Bronchial epithelial cell (primary cell): ENCODE measurements around the gene TMIGD1. TPM values are rescaled to one million over a fixed set of nuclear protein-coding genes. Genes with fewer than 3 reads are reported as not detected.
A peak's percentile ranks its signal among the peaks of the same experiment; 100 is the strongest.

Source experiments
- DNase-seq: peaks from one replicate; pipeline ENCODE4 v3.0.0-alpha.2; 2010; ENCODE audit warnings: low read depth
- FAIRE-seq: peaks from 2 replicates; lab custom pipeline; 2011; peaks lifted over from hg19 to GRCh38; lab: Jason Lieb, UNC
- H3K27me3 ChIP-seq: 2 replicates; pipeline ENCODE4 v1.5.1; 2011; ENCODE audit warnings: low read length; ENCODE audit not compliant: control insufficient read depth, insufficient read depth
- H3K36me3 ChIP-seq: 2 replicates; pipeline ENCODE4 v1.5.1; 2011; ENCODE audit warnings: low read length; ENCODE audit not compliant: control insufficient read depth, insufficient read depth
- H3K4me3 ChIP-seq: 2 replicates; pipeline ENCODE4 v1.5.1; 2011; ENCODE audit warnings: mild to moderate bottlenecking, low read depth, low read length, control low read depth
- total RNA-seq: library from RNA; depleted of rRNA; stranded (reverse); fragments of >200 nt; gene quantifications from 2 replicates; pipeline ENCODE4 v1.2.1, GENCODE V29; 2014
- TF ChIP-seq, protein P1 (sequence below): IDR thresholded peaks from 2 replicates; pipeline ENCODE4 v1.5.1; 2011; ENCODE audit warnings: mild to moderate bottlenecking, moderate library complexity, low read length, control low read depth, inconsistent platforms; ENCODE audit not compliant: insufficient read depth, severe bottlenecking

TMIGD1 gene
- total RNA-seq, 1 donor from 2014 or later = not detected

DNA sequence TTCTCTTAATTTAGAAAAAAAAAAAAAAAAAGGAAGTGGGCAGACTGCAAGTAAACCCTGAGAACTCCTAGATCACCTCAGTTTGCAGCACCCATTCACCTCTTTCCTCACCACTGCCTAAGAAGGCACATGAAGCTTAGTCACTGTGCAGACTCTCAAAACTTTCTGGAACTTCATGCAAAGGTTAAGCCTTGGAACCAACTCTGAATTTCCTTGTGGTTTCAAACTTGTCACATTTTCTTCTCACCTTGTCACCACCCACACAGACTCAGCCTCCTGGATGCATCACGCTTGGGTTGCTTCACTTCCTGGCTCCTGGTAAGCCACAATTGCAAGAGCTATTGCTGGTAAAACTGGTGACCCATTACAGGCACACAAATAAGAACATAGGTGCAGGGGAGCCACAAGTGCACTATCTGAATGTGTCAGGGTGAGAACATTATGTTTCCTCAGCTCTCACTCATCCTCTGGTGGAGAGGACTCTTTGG lies 29.9 kb upstream of the TMIGD1 start:
- Histone ChIP-seq H3K27me3 (no peaks in the 10 kb centered on the region), H3K36me3 (no peaks in the 10 kb centered on the region), H3K4me3 (no peak overlapping the region)
- DNase-seq (peak; percentile 100), FAIRE-seq (peak; percentile 98)
- TF ChIP-seq, protein P1, sequence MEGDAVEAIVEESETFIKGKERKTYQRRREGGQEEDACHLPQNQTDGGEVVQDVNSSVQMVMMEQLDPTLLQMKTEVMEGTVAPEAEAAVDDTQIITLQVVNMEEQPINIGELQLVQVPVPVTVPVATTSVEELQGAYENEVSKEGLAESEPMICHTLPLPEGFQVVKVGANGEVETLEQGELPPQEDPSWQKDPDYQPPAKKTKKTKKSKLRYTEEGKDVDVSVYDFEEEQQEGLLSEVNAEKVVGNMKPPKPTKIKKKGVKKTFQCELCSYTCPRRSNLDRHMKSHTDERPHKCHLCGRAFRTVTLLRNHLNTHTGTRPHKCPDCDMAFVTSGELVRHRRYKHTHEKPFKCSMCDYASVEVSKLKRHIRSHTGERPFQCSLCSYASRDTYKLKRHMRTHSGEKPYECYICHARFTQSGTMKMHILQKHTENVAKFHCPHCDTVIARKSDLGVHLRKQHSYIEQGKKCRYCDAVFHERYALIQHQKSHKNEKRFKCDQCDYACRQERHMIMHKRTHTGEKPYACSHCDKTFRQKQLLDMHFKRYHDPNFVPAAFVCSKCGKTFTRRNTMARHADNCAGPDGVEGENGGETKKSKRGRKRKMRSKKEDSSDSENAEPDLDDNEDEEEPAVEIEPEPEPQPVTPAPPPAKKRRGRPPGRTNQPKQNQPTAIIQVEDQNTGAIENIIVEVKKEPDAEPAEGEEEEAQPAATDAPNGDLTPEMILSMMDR = no peak

DNA sequence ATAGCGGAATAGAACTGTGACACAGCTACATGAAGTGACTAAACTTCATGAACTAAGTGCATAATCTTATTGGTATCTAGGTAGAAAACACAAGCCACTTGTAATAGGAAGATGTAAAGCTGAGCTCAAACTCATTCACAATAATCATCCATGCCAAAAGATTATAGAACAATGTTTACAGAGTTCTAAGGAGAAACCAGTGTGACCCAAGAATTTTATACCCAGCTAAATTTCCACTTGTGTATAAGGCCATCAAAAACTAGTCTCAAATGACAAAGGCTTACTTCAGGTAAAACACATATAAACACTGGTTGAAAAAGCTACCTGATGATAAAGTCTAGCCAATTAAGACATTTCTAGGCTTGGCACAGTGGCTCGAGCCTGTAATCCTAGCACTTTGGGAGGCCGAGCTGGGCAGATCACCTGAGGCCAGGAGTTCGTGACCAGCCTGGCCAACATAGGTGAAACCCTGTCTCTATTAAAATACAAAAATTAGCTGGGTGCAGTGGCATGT lies 28.0 kb upstream of the TMIGD1 start:
- no peaks in the 10 kb centered on the region for H3K36me3 ChIP-seq
- FAIRE-seq (no peak), DNase-seq (no peak)
- no peak overlapping the region for H3K4me3 ChIP-seq
- no peaks in the 10 kb centered on the region for H3K27me3 ChIP-seq
- TF ChIP-seq, protein P1 = no peak

DNA sequence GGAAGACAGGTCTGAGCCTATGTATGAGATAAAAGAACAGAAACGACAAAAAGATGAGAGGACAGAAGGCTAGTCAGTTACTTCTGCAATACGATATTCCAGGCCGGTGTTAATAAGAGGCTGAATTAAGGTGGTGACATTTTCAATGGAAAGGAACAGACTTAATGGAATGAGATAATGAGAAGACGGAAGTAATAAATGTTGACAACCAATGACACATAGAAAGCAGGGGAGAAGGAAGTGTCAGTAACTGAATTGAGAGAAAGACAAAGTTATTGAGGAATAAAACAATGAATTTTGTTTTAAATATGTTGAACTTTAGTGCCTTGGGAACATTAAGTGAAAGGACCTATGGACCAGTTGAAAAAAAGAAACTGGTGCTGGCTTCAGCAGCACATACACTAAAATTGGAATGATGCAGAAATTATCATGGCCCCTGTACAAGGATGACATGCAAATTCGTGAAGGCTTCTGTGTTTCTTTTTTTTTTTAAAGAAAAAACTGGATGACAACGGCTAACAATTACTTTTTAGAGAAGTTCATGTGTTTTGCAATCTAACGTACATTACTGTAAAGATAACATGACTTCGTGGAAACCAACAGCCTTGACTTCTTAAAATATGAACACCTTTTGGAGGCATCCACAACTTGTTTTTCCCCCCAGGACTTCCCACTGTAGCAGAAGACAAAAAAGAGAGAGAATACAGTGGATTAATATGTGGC lies 26.4 kb upstream of the TMIGD1 start:
- Histone ChIP-seq H3K36me3 (no peaks in the 10 kb centered on the region), H3K4me3 (no peak overlapping the region), H3K27me3 (no peaks in the 10 kb centered on the region)
- TF ChIP-seq, protein P1 = no peak
- DNase-seq (no peak), FAIRE-seq (no peak)

DNA sequence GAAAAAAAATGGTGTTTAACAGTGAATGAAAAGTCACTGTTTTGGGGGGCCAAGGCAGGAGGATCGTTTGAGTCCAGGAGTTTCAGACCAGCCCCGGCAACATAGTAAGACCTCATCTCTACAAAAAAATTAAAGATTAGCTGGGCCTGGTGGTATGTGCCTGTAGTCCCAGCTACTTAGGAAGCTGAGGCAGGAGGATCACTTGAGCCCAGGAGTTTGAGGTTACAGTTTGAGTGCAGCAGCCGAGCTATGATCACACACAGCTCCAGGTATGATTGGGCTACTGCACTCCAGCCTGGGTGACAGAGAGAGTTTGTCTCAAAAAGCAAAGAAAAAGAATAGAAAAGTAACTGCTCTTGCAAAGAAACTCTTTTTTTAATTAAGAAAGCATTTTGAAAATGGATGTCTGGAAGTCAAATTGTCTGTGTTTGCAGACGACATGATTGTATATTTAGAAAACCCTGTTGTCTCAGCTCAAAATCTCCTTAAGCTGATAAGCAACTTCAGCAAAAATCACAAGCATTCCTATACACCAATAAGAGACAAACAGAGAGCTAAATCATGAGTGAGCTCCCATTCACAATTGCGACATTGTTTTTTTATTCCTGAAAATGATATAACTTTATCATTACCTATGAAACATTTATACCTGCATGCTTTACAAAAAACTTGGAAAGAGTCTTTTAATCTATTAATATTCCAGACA lies 24.4 kb upstream of the TMIGD1 start:
- H3K27me3 ChIP-seq = no peaks in the 10 kb centered on the region
- H3K4me3 ChIP-seq = no peak overlapping the region
- TF ChIP-seq, protein P1 = no peak
- no peaks in the 10 kb centered on the region for H3K36me3 ChIP-seq
- no peak for FAIRE-seq
- DNase-seq = no peak

DNA sequence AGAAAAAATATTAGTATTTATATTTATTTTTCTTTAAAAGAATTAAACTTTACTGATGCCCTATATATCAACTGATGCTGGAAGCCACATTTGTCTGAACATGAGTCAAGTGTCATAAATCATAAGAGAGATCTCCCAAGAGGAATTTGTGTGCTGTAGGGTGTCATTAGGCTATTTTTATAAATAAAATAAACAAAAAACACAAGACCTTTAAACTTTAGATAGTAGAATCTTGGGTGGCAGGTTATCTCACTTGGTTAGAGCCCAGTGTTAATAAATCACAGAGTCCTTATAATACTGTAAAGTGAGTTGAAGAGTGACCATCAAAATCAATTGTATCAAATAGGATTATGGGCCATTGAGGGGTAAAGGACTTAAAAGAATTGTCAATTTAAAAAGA lies 23.6 kb upstream of the TMIGD1 start:
- DNase-seq (no peak), FAIRE-seq (no peak)
- no peak overlapping the region for H3K4me3 ChIP-seq
- TF ChIP-seq, protein P1 = no peak
- no peaks in the 10 kb centered on the region for H3K36me3 ChIP-seq
- H3K27me3 ChIP-seq = no peaks in the 10 kb centered on the region
